Endodermal cell (in vitro differentiated cells): ENCODE data around the gene DKC1. TPM values are rescaled to one million over a fixed set of nuclear protein-coding genes. Genes with fewer than 3 reads are reported as not detected.
A peak's percentile ranks its signal among the peaks of the same experiment; 100 is the strongest.

ENCODE experiments used
- DNase-seq: peaks from one replicate; pipeline ENCODE4 v3.0.0-alpha.2; 2017
- H3K27ac ChIP-seq: 2 replicates; pipeline ENCODE4 v1.5.1; 2013; ENCODE audit warnings: mild to moderate bottlenecking, low read depth, low read length, moderate library complexity
- H3K27me3 ChIP-seq: 2 replicates; pipeline ENCODE4 v1.6.1; 2013; ENCODE audit warnings: mild to moderate bottlenecking, low read length, moderate library complexity; ENCODE audit not compliant: insufficient read depth, control insufficient read depth, poor library complexity, severe bottlenecking
- H3K36me3 ChIP-seq: 2 replicates; pipeline ENCODE4 v1.7.0; 2013; ENCODE audit warnings: mild to moderate bottlenecking, low read length, moderate library complexity; ENCODE audit not compliant: control insufficient read depth, insufficient read depth
- H3K4me1 ChIP-seq: one replicate; pipeline ENCODE4 v1.7.0; 2013; ENCODE audit warnings: low read length; ENCODE audit not compliant: control insufficient read depth, insufficient read depth
- H3K4me3 ChIP-seq: 2 replicates; pipeline ENCODE4 v1.5.1; 2013; ENCODE audit warnings: mild to moderate bottlenecking, low read length, moderate library complexity
- H3K9ac ChIP-seq: 2 replicates; pipeline ENCODE4 v1.6.1; 2013; ENCODE audit warnings: mild to moderate bottlenecking, low read length, moderate library complexity; ENCODE audit not compliant: poor library complexity, severe bottlenecking; ENCODE audit errors: extremely low read depth
- H3K9me3 ChIP-seq: 2 replicates; pipeline ENCODE4 v1.6.1; 2013; ENCODE audit warnings: mild to moderate bottlenecking, low read length, moderate library complexity; ENCODE audit not compliant: control insufficient read depth
- H3K27ac Mint-ChIP-seq: 2 replicates; pipeline ENCODE4 v1.8.0; 2020; ENCODE audit warnings: mixed read lengths
- H3K27me3 Mint-ChIP-seq: 2 replicates; pipeline ENCODE4 v1.8.0; 2021; ENCODE audit warnings: mild to moderate bottlenecking, mixed read lengths; ENCODE audit not compliant: insufficient read depth
- H3K36me3 Mint-ChIP-seq: 2 replicates; pipeline ENCODE4 v1.8.0; 2020; ENCODE audit warnings: low read depth, mixed read lengths
- H3K4me1 Mint-ChIP-seq: 2 replicates; pipeline ENCODE4 v1.8.0; 2020; ENCODE audit warnings: mixed read lengths
- H3K4me3 Mint-ChIP-seq: 2 replicates; pipeline ENCODE4 v1.8.0; 2020; ENCODE audit warnings: mild to moderate bottlenecking, moderate library complexity, mixed read lengths
- H3K9me3 Mint-ChIP-seq: 2 replicates; pipeline ENCODE4 v1.8.0; 2020; ENCODE audit warnings: mild to moderate bottlenecking, mixed read lengths
- CTCF ChIP-seq: fragments of 200-600 bp; sonication (generic); conservative IDR thresholded peaks from 2 replicates; pipeline ENCODE4 v1.5.0; 2021; ENCODE audit warnings: antibody characterized with exemption, mild to moderate bottlenecking
- WGBS, 2 experiments: methylation state at CpG; one replicate each; pipeline versions ENCODE4 v1.1.5 to v1.1.7; 2013; ENCODE audit warnings: missing lambda C conversion rate in 2 of 2, mixed read lengths in 1 of 2; ENCODE audit not compliant: insufficient coverage in 1 of 2, insufficient read length in 1 of 2; 5-methylcytosine and 5-hydroxymethylcytosine counted together
- total RNA-seq, 2 donors: library from RNA; stranded (reverse); fragmentation: NEBNext Ultra II Directional in 1 of 2; extraction: Animal tissue kit (Norgen Biotek cat#: 25700) in 1 of 2; gene quantifications; 2 replicates in 1 of 2; 3 replicates in 1 of 2; pipeline ENCODE4 v1.2.1, GENCODE V29; 2021

DKC1 gene
- total RNA-seq, 2 donors from 2014 or later: 66.5 to 70.8 TPM

GRCh38 chrX:154748712-154749339, 13.8 kb upstream of the DKC1 start:
- no peaks in the 10 kb centered on the region for H3K4me1 Mint-ChIP-seq
- peak; percentile 81 for TF ChIP-seq CTCF
- peaks cover 43% of the 10 kb centered on the region for H3K27me3 ChIP-seq
- no peaks in the 10 kb centered on the region for H3K9me3 ChIP-seq
- DNase-seq: peak; percentile 59
- no peak overlapping the region for H3K4me3 Mint-ChIP-seq
- H3K27me3 Mint-ChIP-seq: peaks cover 46% of the 10 kb centered on the region
- H3K9me3 Mint-ChIP-seq: peaks cover 55% of the 10 kb centered on the region
- no peaks in the 10 kb centered on the region for H3K4me1 ChIP-seq
- no peaks in the 10 kb centered on the region for H3K36me3 Mint-ChIP-seq
- H3K9ac ChIP-seq: no peak overlapping the region
- H3K4me3 ChIP-seq: no peak overlapping the region
- no peak overlapping the region for H3K27ac Mint-ChIP-seq
- H3K27ac ChIP-seq: no peak overlapping the region
- 43 to 47% methylated on average over 6 to 11 of the region's 11 CpGs for WGBS, 2 experiments
- H3K36me3 ChIP-seq: no peaks in the 10 kb centered on the region

GRCh38 chrX:154749856-154750255, 12.8 kb upstream of the DKC1 start:
- peaks cover 51% of the 10 kb centered on the region for H3K9me3 Mint-ChIP-seq
- 28% methylated on average over 4 of the region's 6 CpGs; no CpG with 5 or more reads in 1 of the 2 experiments for WGBS, 2 experiments
- peaks cover 54% of the 10 kb centered on the region for H3K27me3 Mint-ChIP-seq

GRCh38 chrX:154750301-154751202, 12.1 kb upstream of the DKC1 start, which contains the start of gene GAB3:
GAB3 (minus strand) TSS chrX:154751077; CDS start chrX:154751025, 52 bp downstream.
- Histone ChIP-seq H3K27me3 (peaks cover 47% of the 10 kb centered on the region), H3K9ac (no peak within 1 kb of the TSS), H3K36me3 (no peaks in the 10 kb centered on the region), H3K4me3 (peak within 1 kb of the TSS; percentile 40), H3K27ac (no peak within 1 kb of the TSS), H3K4me1 (no peaks in the 10 kb centered on the region), H3K9me3 (no peaks in the 10 kb centered on the region)
- peak within 1 kb of the TSS; percentile 40 for H3K4me3 Mint-ChIP-seq
- TF ChIP-seq CTCF: no peak
- no peaks in the 10 kb centered on the region for H3K36me3 Mint-ChIP-seq
- DNase-seq: peak; percentile 71
- H3K27me3 Mint-ChIP-seq: peaks cover 56% of the 10 kb centered on the region
- peaks cover 48% of the 10 kb centered on the region for H3K9me3 Mint-ChIP-seq
- no peaks in the 10 kb centered on the region for H3K4me1 Mint-ChIP-seq
- H3K27ac Mint-ChIP-seq: no peak within 1 kb of the TSS
- WGBS, 2 experiments: 3 to 18% methylated on average over 4 to 83 of the region's 98 CpGs

More at GRCh38 chrX:154749856-154750255, 12.8 kb upstream of the DKC1 start:
- peaks cover 47% of the 10 kb centered on the region for H3K27me3 ChIP-seq
- no peaks in the 10 kb centered on the region for H3K4me1 ChIP-seq
- H3K27ac ChIP-seq: no peak overlapping the region
- DNase-seq: no peak
- Mint-ChIP-seq H3K4me1 (no peaks in the 10 kb centered on the region), H3K36me3 (no peaks in the 10 kb centered on the region), H3K4me3 (no peak overlapping the region), H3K27ac (no peak overlapping the region)
- no peaks in the 10 kb centered on the region for H3K36me3 ChIP-seq
- no peak for TF ChIP-seq CTCF
- no peaks in the 10 kb centered on the region for H3K9me3 ChIP-seq
- H3K9ac ChIP-seq: no peak overlapping the region
- H3K4me3 ChIP-seq: no peak overlapping the region
